Motor neuron (in vitro differentiated cells): ENCODE data around the gene PITPNC1. TPM values are rescaled to one million over a fixed set of nuclear protein-coding genes. Genes with fewer than 3 reads are reported as not detected.

ENCODE experiments used
- ATAC-seq, 8 experiments: fragments of 200-7000 bp; cut with Tn5 transposase; replicated peaks in 6 of 8; 2 replicates each; pipeline ENCODE4 v1.8.0; 2021; ENCODE audit warnings: mild to moderate bottlenecking in 8 of 8, moderate library complexity in 8 of 8
- H3K27ac ChIP-seq, 2 donors: fragments of 250-450 bp; sonication (Bioruptor Pico); 2 replicates each; pipeline ENCODE4 v1.9.0; 2021; ENCODE audit warnings: antibody characterized with exemption in 2 of 2, mild to moderate bottlenecking in 2 of 2, moderate library complexity in 1 of 2
- H3K4me1 ChIP-seq, 2 donors: fragments of 250-450 bp; sonication (Bioruptor Pico); replicated peaks in 1 of 2; 2 replicates each; pipeline ENCODE4 v1.6.1; 2021; ENCODE audit warnings: antibody characterized with exemption in 2 of 2, mild to moderate bottlenecking in 2 of 2, moderate library complexity in 1 of 2
- H3K4me3 ChIP-seq, 5 donors: fragments of 250-450 bp; sonication (Bioruptor Pico); 2 replicates each; pipeline ENCODE4 v1.9.0; 2021; ENCODE audit warnings: antibody characterized with exemption in 5 of 5, mild to moderate bottlenecking in 5 of 5, moderate library complexity in 4 of 5
- WGBS, 10 experiments: fragments of 450-650 bp; shearing (Covaris generic); methylation state at CpG; one replicate each; pipeline ENCODE4 v1.0.0; 2022; 5-methylcytosine and 5-hydroxymethylcytosine counted together
- in situ Hi-C, 9 experiments: fragments of 400-800 bp; cut with MboI; loops; one replicate each; pipeline ENCODE4 v1.15.0; 2021; ENCODE audit warnings: low sequenced_read_pairs in 9 of 9, low pct_unique_long_range_greater_than_20kb in 2 of 9; ENCODE audit not compliant: unreplicated experiment in 9 of 9
- total RNA-seq, 8 experiments: library from RNA; unstranded; fragments of 300-600 nt; gene quantifications; 2 replicates each; pipeline versions ENCODE4 v1.2.3 to v1.2.4, GENCODE V29; 2022

PITPNC1 gene
- total RNA-seq, 8 experiments from 2014 or later = 8.8 to 67.0 (median 19.7) TPM

- Histone ChIP-seq H3K4me3 (no peak overlapping the region), H3K27ac (no peak overlapping the region), H3K4me1 (peaks cover 0 to 11% of the 10 kb centered on the region in 2 donors)
- no peak for ATAC-seq
- 10 to 92% (median 59%) methylated on average over 2 to 5 of the region's 8 CpGs; no CpG with 5 or more reads in 1 of the 10 experiments for WGBS, 10 experiments
- in situ Hi-C loops = loop anchor here in 7 of 9 experiments (10.0 to 25.0 kb wide), 2 partner anchors 293 to 306 kb away; partner anchors contain the start of gene PITPNC1 (in 7 of the 7)
These were observed 303.6 kb downstream of the PITPNC1 start for GRCh38 chr17:67680445-67681224.

GRCh38 chr17:67682196-67682595, 305.1 kb downstream of the PITPNC1 start:
- no peak for ATAC-seq
- in situ Hi-C loops = loop anchor here in 7 of 9 experiments (10.0 to 25.0 kb wide), 2 partner anchors 295 to 307 kb away; partner anchors contain the start of gene PITPNC1 (in 7 of the 7)
- Histone ChIP-seq H3K4me1 (peaks cover 0 to 3% of the 10 kb centered on the region in 2 donors), H3K27ac (no peak overlapping the region), H3K4me3 (no peak overlapping the region)
- 20 to 92% (median 83%) methylated on average over 1 to 2 of the region's 2 CpGs; no CpG with 5 or more reads in 4 of the 10 experiments for WGBS, 10 experiments

- ATAC-seq = no peak
- Histone ChIP-seq H3K4me3 (no peak overlapping the region), H3K4me1 (peaks cover 0 to 3% of the 10 kb centered on the region in 2 donors), H3K27ac (no peak overlapping the region)
- in situ Hi-C loops = loop anchor here in 7 of 9 experiments (10.0 to 25.0 kb wide), 2 partner anchors 298 to 311 kb away; partner anchors contain the start of gene PITPNC1 (in 7 of the 7)
- WGBS, 10 experiments = 67 to 100% (median 100%) methylated on average over 1 to 3 of the region's 3 CpGs; no CpG with 5 or more reads in 3 of the 10 experiments
These were observed 308.3 kb downstream of the PITPNC1 start for GRCh38 chr17:67685351-67685750.

- Histone ChIP-seq H3K4me3 (no peak overlapping the region), H3K27ac (no peak overlapping the region), H3K4me1 (no peaks in the 10 kb centered on the region)
- in situ Hi-C loops = loop anchor here in 7 of 9 experiments (10.0 to 25.0 kb wide), 2 partner anchors 299 to 311 kb away; partner anchors contain the start of gene PITPNC1 (in 7 of the 7)
- WGBS, 10 experiments = 0 to 100% (median 100%) methylated on average over 1 to 2 of the region's 2 CpGs; no CpG with 5 or more reads in 5 of the 10 experiments
- no peak for ATAC-seq
These were observed 309.2 kb downstream of the PITPNC1 start for GRCh38 chr17:67686241-67686640.

- Histone ChIP-seq H3K4me1 (no peaks in the 10 kb centered on the region), H3K27ac (no peak overlapping the region), H3K4me3 (no peak overlapping the region)
- WGBS, 10 experiments = 49 to 100% (median 86%) methylated on average over 1 to 2 of the region's 2 CpGs; no CpG with 5 or more reads in 3 of the 10 experiments
- in situ Hi-C loops = loop anchor here in 7 of 9 experiments (10.0 to 25.0 kb wide), 2 partner anchors 300 to 313 kb away; partner anchors contain the start of gene PITPNC1 (in 7 of the 7)
- no peak for ATAC-seq
These were observed 310.4 kb downstream of the PITPNC1 start for GRCh38 chr17:67687511-67687910.

- H3K27ac ChIP-seq = no peak overlapping the region
- no peaks in the 10 kb centered on the region for H3K4me1 ChIP-seq
- peak in 5 of 8 experiments; percentile 21 to 35 (median 29) for ATAC-seq
- in situ Hi-C loops = loop anchor here in 7 of 9 experiments (10.0 to 25.0 kb wide), 2 partner anchors 302 to 315 kb away; partner anchors contain the start of gene PITPNC1 (in 7 of the 7)
- 18 to 100% (median 53%) methylated on average over 1 to 2 of the region's 2 CpGs; no CpG with 5 or more reads in 2 of the 10 experiments for WGBS, 10 experiments
- H3K4me3 ChIP-seq = no peak overlapping the region
These were observed 312.6 kb downstream of the PITPNC1 start for GRCh38 chr17:67689534-67690177.

GRCh38 chr17:67693811-67694210, 316.7 kb downstream of the PITPNC1 start:
- H3K27ac ChIP-seq = no peak overlapping the region
- H3K4me1 ChIP-seq = no peaks in the 10 kb centered on the region
- no peak for ATAC-seq
- no peak overlapping the region for H3K4me3 ChIP-seq
- in situ Hi-C loops = loop anchor here in 3 of 9 experiments (25.0 kb wide), 1 partner anchor 307 kb away; the partner anchor contains the start of gene PITPNC1 (in 3 of the 3)

- in situ Hi-C loops = loop anchor here in 3 of 9 experiments (25.0 kb wide), 1 partner anchor 309 kb away; the partner anchor contains the start of gene PITPNC1 (in 3 of the 3)
These were observed 319.3 kb downstream of the PITPNC1 start for GRCh38 chr17:67696347-67696746.

GRCh38 chr17:67696853-67697498, 319.9 kb downstream of the PITPNC1 start:
- H3K27ac ChIP-seq = no peak overlapping the region
- no peak for ATAC-seq
- in situ Hi-C loops = loop anchor here in 3 of 9 experiments (25.0 kb wide), 1 partner anchor 310 kb away; the partner anchor contains the start of gene PITPNC1 (in 3 of the 3)
- 56 to 100% (median 79%) methylated on average over 2 to 4 of the region's 4 CpGs; no CpG with 5 or more reads in 1 of the 10 experiments for WGBS, 10 experiments
- no peak overlapping the region for H3K4me3 ChIP-seq
- H3K4me1 ChIP-seq = no peaks in the 10 kb centered on the region

More at GRCh38 chr17:67696347-67696746, 319.3 kb downstream of the PITPNC1 start:
- Histone ChIP-seq H3K4me3 (no peak overlapping the region), H3K4me1 (no peaks in the 10 kb centered on the region), H3K27ac (no peak overlapping the region)
- no peak for ATAC-seq
- 72 to 100% (median 92%) methylated on average over 3 of the region's 3 CpGs; no CpG with 5 or more reads in 2 of the 10 experiments for WGBS, 10 experiments

- in situ Hi-C loops = no loop called here
- H3K27ac ChIP-seq = no peak overlapping the region
- 61 to 81% (median 69%) methylated on average over 3 to 5 of the region's 5 CpGs; no CpG with 5 or more reads in 1 of the 10 experiments for WGBS, 10 experiments
These were observed 323.1 kb downstream of the PITPNC1 start for GRCh38 chr17:67700037-67700724.

GRCh38 chr17:67700725-67701119, 323.6 kb downstream of the PITPNC1 start:
- H3K4me3 ChIP-seq = no peak overlapping the region
- H3K4me1 ChIP-seq = no peaks in the 10 kb centered on the region
- in situ Hi-C loops = no loop called here
- ATAC-seq = no peak
- H3K27ac ChIP-seq = no peak overlapping the region
- 22 to 100% (median 78%) methylated on average over 1 of the region's 1 CpG; no CpG with 5 or more reads in 2 of the 10 experiments for WGBS, 10 experiments

More at GRCh38 chr17:67700037-67700724, 323.1 kb downstream of the PITPNC1 start:
- Histone ChIP-seq H3K4me3 (no peak overlapping the region), H3K4me1 (no peaks in the 10 kb centered on the region)
- no peak for ATAC-seq
